HTR-8/SVneo (cell line): ENCODE results near the gene GRIN3B.

Source experiments
- DNase-seq: peaks from one replicate; pipeline ENCODE4 v3.0.0; 2011; ENCODE audit warnings: low spot score, mixed read lengths; ENCODE audit not compliant: insufficient read length
- FAIRE-seq: peaks from 2 replicates; lab custom pipeline; 2011; peaks lifted over from hg19 to GRCh38; lab: Jason Lieb, UNC

GRIN3B gene

DNA sequence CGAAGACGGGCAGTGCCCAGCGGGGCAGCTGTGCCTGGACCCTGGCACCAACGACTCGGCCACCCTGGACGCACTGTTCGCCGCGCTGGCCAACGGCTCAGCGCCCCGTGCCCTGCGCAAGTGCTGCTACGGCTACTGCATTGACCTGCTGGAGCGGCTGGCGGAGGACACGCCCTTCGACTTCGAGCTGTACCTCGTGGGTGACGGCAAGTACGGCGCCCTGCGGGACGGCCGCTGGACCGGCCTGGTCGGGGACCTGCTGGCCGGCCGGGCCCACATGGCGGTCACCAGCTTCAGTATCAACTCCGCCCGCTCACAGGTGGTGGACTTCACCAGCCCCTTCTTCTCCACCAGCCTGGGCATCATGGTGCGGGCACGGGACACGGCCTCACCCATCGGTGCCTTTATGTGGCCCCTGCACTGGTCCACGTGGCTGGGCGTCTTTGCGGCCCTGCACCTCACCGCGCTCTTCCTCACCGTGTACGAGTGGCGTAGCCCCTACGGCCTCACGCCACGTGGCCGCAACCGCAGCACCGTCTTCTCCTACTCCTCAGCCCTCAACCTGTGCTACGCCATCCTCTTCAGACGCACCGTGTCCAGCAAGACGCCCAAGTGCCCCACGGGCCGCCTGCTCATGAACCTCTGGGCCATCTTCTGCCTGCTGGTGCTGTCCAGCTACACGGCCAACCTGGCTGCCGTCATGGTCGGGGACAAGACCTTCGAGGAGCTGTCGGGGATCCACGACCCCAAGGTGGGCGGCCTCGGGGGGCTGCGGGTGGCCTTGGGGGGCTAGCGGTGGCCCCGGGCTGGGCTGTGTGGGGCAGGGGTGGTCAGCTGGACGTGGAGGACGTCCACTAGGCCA, 4.8 kb downstream of the GRIN3B start:
- no peak for DNase-seq
- FAIRE-seq = no peak

DNA sequence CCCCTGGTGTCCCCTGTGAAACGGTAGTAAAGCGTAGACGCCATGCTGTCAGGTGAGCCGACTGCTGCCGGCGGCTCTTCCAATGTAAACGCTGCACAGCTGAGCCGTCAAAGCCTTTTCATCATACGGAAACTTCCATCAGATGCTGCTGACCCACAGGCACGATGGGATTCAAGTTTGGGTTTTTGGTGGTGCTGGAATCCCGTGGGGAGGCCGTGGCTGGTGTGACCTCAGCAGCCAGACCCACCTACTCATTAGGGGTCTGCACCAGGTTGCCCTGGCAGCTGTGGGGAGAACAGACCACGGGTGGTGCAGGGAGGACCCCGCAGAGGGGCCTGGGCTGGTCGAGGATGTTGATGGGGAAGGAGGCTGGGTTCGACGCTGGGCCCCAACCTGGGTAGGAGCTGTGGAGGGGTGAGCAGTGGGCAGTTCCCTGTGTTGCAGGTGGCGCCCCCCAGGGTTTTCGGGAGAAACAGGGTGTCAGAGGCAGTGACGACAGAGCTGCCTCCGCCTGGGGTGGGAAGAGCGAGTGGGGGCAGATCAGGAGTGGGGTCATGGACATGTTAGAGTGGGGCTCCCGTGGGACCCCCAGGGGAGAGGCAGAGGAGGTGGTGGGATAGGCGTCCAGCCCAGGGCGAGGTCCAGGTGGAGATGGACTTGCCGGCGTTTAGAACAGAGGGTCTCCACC, 6.6 kb downstream of the GRIN3B start:
- DNase-seq (no peak), FAIRE-seq (no peak)

DNA sequence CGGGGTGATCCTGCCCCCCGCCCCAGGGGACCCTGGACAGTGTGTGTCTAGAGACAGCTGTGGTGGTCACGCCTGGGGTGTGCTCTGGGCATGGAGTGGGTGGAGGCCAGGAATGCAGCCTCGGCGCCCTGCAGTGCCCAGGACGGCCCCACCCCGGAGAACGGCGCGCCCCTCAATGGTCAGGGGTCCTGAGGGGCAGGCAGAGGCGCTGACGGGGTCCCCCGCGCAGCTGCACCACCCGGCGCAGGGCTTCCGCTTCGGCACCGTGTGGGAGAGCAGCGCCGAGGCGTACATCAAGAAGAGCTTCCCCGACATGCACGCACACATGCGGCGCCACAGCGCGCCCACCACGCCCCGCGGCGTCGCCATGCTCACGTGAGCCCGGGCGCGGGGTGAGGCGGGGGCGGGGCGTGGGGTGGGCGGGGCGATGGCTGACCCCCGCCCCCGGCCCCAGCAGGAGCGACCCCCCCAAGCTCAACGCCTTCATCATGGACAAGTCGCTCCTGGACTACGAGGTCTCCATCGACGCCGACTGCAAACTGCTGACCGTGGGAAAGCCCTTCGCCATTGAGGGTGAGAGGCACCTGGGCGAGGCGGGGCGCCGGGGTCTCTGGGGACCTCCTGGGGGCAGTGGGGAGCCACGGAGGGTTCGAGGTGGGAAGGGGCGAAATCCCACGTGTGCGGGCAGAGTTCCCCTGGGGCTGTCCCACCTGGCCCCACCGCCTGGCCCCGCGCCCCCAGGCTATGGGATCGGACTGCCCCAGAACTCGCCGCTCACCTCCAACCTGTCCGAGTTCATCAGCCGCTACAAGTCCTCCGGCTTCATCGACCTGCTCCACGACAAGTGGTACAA, 7.4 kb downstream of the GRIN3B start:
- DNase-seq = no peak

DNA sequence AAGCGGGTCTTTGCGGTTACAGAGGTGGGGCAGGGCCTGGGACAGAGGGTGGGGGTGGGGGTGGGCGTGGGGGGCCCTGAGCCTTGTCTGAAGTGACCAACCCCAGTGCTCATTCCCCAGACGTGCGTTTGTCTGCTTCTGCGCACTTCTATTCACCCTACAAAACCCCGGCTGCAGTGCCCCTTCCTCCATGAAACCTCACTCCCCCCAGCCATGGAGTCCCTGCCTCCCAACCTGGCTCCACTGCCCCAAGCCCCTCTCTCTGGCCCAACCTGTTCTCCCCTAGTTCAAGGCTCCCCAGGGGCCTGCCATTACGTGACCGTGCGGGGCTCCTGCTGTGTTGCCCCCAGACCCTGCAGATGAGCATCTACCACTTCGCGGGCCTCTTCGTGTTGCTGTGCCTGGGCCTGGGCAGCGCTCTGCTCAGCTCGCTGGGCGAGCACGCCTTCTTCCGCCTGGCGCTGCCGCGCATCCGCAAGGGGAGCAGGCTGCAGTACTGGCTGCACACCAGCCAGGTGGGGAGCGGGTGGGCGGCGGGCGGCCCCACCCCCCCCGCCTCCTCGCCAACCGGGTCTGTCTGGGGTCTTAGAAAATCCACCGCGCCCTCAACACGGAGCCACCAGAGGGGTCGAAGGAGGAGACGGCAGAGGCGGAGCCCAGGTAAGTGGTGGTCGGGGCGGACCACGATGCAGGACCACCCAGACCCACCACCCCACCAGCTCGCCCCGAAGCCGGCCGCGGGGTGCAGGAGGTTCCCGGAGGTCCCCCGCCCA, 8.2 kb downstream of the GRIN3B start:
- DNase-seq (no peak), FAIRE-seq (no peak)

More for the DNA sequence above, 7.4 kb downstream of the GRIN3B start:
- no peak for FAIRE-seq

DNA sequence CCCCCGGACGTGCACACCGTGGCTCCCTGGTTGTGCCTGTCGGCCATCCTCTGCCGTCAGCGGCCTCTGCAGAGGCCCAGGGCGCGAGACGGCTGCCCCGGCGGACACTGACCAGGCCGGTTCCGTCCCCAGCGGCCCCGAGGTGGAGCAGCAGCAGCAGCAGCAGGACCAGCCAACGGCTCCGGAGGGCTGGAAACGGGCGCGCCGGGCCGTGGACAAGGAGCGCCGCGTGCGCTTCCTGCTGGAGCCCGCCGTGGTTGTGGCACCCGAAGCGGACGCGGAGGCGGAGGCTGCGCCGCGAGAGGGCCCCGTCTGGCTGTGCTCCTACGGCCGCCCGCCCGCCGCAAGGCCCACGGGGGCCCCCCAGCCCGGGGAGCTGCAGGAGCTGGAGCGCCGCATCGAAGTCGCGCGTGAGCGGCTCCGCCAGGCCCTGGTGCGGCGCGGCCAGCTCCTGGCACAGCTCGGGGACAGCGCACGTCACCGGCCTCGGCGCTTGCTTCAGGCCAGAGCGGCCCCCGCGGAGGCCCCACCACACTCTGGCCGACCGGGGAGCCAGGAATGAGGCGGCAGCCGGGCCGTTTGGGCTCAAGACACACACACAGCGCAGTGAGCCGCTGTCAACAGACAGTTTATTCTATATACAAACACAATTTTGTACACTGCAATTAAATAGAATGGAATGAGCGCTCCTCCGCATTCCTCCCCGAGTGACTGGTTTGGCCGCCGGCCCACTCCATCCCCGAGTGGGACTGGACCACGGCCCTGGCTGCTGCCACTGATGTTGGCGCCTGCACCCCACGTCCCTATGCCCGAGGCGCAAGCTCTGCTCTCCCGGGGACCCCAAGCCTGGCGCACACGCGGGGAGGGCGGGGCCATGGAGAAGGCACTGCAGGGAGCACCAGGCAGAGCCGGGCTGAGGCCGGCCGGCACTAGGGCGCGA, 9.1 kb downstream of the GRIN3B start:
- FAIRE-seq (no peak), DNase-seq (no peak)

DNA sequence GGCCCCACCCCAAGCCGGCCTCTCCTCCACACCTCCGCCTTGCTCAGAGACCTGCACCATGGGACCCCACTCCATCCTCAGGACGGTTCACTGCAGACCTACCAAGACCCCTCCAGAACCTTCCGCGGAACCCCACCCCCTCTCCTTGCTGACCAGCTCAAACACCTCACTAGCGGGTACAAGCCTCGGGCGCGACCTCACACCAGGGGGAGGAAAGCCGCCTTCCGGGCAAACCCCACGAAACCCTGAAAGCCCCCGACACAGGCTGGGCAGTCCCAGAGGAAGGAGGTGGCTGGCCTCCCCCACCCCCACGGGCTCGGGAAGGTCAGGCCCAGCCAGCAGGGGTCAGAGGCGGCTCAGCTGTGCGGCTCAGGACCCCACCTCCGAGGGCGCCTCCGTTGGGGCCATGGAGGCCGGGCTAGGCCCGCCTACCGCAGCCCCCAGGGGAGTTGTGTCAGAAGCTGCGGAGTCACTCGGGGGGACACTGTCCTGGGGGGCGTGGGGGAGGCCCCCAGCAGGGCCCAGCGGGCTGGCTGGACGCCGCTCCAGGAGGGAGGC, 9.8 kb downstream of the GRIN3B start:
- FAIRE-seq = no peak
- no peak for DNase-seq

DNA sequence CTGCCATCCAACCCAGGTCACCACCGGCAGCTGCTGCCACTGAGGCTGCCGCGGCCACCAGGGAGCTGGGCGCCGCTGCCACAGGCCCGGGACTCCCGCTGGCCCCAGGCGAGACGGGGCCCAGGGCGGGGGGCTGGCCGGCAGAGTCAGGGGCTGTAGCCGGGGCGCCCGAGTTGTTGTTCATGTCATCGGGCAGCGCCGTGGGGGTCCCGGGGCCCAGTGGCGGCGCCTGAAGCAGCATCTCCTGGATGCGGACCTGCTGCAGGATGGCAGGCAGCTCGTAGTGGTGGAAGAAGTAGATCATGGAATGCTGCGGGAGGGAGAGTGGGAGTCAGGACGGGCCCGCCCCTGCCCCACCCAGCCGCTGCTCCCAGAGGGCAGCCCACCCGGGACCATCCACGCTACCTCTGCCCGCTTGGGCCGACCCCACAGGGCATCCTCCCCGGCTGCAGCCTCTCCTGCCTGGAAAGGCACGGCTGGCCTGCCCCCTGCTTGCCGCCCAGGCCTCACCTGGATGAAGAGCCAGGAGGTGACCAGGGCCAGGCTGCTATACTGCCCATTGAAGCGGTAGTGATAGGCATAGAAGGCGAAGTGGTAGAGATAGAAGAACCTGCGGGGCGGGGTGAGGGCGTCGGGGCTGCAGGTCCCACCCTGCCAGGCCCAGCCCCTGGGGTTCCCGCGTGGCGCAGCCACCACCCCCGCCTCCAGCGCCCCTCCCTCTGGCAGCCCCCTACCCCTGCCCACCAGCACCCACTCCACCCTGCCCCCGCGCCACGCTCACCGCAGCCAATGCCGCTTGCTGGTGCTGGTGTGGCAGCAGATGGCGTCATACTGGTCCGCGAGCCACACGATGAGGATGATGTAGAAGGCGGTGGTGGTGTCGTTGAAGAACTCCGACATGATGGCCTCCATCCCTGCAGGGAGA, 10.6 kb downstream of the GRIN3B start:
- DNase-seq (no peak), FAIRE-seq (no peak)

DNA sequence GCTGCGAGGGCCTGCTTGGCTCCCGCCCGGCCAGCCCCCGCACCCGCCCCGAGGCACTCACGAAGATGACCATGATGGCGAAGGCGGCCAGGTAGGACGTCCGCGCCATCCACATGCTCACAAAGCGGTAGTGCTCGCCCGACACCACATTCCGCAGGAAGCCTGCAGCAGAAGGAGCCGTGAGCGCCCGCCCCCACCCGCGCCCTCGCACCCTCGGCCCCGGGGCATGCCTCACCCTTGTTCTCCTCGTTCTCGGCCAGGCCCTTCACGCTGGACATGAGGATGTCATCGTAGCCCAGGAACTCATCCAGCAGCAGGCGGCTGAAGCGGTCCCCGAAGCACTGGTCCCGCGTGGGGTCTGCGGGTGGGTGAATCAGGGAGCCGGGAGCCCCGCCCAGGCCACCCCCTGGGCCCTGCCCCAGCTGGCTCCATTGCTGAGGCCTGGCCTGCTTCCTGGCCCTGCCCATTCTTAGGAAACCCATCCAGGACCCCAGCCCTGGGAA, 11.7 kb downstream of the GRIN3B start:
- DNase-seq = no peak
- FAIRE-seq = no peak

DNA sequence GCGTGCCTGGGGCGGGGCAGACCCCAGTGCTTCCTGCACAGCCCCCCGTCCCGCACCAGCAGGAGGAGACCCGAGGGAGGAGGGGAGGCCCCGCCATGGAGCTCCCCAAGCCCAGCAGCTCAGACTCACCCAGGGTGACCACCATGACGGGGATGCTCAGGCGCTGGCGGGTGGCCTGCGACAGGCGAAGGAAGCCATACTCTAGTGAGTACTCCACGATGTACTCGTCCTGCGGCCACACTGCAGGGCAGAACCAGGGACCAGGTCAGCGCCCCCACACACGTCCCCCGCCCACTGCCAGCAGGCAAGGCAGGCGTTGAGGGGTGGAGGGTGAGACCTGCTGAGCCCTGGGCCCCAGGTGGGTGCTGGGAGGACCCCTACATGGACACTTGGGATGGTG, 12.1 kb downstream of the GRIN3B start:
- DNase-seq = no peak
- no peak for FAIRE-seq

DNA sequence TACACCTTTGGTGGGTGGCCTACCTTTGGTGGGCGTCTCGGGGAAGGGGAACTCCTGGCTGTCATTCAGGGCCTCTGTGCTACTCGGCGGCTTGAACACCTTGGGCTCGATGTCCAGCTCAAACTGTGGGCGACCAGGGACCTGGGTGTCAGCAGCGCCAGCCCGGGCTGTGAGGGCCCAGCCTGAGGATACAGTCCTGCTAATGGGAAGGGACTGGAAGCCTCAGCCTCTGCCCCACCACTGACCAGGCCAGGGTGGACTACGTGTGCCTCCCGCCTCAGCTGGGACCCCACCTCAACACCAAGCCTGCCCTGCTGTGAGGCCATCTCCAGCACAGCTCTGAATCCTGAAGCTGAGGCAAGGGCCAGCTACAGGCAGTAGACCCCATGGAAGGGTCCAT, 13.0 kb downstream of the GRIN3B start:
- no peak for FAIRE-seq

DNA sequence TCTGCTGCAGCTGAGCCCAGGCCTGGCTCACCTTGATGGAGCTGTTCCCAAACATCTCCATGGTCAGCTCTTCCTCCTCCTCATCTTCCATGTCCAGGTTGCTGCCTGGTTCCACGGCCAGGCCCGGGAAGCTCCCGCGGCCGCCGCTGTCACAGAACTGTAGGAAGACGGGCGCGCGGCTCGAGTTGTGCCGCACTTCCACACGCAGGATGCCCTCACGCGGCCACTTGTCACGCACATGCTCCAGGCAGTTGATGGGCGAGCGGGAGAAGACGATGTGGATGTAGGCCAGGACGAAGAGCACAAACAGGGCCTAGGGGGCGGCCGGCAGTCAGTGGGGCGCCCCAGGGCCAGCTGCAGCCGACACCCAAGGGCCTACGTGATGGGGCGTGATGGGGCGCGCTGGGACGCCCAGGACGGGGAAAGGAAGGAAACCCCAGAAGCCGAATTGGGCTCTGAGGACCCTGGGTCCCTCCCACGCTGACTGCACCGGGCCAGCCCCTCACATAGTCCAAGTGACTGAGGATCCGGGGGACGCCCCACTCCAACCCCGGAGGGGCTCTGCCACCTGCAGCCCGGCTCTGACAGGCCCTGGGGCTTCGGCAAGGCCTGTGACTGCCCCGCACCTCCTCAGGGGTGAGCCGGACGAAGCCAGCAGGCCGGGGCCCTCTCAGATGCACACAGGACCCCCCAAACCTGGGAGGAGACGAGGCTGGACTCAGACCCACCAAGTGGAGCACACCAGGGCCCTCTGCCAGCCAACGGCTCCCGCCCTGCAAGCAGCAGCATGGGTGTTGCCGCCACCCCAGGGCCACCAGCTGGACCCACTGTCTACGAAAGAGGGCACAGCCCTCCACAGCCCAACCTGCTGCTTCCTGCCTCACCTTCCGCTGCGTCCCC, 14.2 kb downstream of the GRIN3B start:
- no peak for DNase-seq
- no peak for FAIRE-seq

More for the DNA sequence above, 13.0 kb downstream of the GRIN3B start:
- no peak for DNase-seq

DNA sequence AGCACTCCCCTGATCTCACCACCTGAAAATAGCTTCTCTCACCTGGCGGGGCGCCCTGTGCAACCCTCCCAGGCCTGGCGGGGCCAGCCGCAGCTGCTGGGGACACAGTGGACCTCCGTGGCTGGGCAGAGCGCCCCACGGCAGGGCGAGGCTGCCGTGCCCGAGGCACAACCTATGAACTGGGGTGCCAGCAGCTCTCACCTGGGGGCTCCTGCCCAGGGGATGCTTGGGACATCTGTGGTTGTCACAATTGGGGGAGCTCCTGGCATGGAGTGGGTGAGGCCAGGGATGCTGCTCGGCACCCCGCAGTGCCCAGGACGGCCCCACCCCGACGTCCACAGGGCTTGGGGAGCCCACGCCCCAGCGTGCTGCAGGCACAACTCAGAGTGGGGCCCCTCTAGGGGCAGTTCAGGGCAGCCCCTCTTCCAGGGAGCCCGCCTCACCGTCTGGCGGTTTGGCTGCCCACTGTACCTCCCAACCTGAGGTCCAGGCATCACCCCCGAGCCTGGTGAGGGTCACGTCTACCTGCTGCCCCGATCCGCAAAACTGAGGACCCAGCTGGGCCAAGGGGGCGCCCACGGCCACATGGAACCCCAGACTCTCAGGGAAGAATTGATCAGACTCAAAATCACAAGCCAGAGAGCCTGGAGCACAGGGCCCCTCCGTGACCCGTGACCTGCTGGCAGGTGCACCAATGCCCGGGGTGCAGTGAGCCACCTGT, 15.0 kb downstream of the GRIN3B start:
- FAIRE-seq (no peak), DNase-seq (no peak)

DNA sequence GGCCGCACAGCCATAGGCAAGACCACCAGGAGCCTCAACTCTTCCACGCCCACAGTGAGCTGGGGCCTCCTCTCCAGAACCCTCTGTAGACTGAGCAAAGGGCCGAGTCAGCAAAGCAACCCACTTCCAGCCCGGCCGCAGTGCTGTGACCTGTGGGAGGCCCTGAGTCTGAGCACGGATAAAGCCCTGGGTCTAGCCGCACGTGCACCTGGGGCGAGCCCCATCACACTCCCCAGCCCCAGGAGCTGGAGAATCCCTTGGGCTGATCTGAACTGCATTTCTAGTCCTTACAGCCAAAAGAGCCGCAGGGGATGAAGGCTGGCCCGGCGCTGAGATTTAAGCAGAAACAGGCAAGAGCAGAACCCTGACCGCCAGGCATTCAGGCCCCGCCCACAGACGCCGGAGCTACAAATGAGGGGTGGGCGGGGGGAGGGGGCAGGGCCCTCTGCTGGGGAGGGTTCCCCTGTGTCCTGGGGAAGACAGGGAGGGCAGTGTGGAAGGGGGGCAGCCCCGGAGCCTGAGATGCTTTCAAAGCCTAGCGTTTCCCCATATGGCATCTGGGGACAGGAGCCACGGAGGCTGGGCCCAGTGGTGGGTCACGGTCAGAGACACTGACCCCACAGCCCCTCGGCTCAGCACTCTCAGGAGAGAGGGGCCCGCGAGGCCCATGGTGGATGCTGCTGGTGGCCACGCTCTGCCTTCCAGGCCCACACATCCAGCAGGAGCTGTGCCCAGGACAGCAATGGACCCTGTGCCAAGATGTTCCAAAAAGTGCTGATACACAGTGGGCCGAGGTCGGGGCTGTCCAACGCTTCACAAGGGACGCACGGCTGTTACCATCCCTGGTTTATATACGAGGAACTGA, 15.8 kb downstream of the GRIN3B start:
- DNase-seq (no peak), FAIRE-seq (no peak)

DNA sequence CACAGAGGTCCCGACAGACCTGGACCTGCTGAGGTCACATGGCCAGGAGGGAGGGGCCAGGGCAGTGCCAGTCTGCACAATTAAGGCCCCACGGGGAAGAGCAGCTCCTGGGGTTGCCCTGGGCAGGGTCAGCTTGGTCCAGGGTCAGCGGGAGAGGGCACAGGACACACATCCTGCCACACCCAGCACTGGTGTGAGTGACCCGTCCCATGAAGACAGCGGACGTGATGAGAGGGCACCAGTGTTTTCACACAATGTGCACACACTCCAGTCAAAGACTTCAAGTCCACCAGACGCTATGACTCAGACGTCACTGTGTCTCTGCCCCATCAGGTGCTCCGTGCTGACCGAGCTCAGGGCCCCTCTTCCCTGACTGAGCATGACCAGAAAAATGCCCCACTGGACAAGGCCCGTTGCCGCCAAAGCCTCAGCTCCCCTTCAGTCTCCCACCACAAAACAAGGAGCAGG, 16.5 kb downstream of the GRIN3B start:
- DNase-seq = no peak
- peak; percentile 78 for FAIRE-seq
